GM19372 (cell line): ENCODE data around the gene RPS6KA1.

Source experiments
- ATAC-seq: cut with Tn5 transposase; IDR thresholded peaks from one replicate; pipeline ENCODE4 v1.9.1; 2021; ENCODE audit warnings: mild to moderate bottlenecking, low read depth, moderate library complexity; ENCODE audit not compliant: unreplicated experiment

The RPS6KA1 gene

GRCh38 chr1:26552720-26553119, 23.2 kb downstream of the RPS6KA1 start:
- no peak for ATAC-seq

GRCh38 chr1:26553942-26554682, 24.6 kb downstream of the RPS6KA1 start:
- no peak for ATAC-seq

- ATAC-seq, result no peak
These were observed 25.2 kb downstream of the RPS6KA1 start for GRCh38 chr1:26554781-26555180.

- no peak for ATAC-seq
These were observed 26.0 kb downstream of the RPS6KA1 start for GRCh38 chr1:26555550-26555981.

GRCh38 chr1:26556111-26556510, 26.6 kb downstream of the RPS6KA1 start:
- ATAC-seq, result no peak

- no peak for ATAC-seq
These were observed 27.4 kb downstream of the RPS6KA1 start for GRCh38 chr1:26557008-26557407.

GRCh38 chr1:26558685-26559048, 29.1 kb downstream of the RPS6KA1 start:
- no peak for ATAC-seq

GRCh38 chr1:26560403-26560780, 30.8 kb downstream of the RPS6KA1 start:
- ATAC-seq, result no peak

- ATAC-seq, result no peak
These were observed 40.7 kb downstream of the RPS6KA1 start for GRCh38 chr1:26570287-26570686.

- ATAC-seq, result no peak
These were observed 41.8 kb downstream of the RPS6KA1 start for GRCh38 chr1:26571381-26571780.

- ATAC-seq, result no peak
These were observed 44.5 kb downstream of the RPS6KA1 start for GRCh38 chr1:26574018-26574417.

- ATAC-seq, result no peak
These were observed 45.2 kb downstream of the RPS6KA1 start for GRCh38 chr1:26574719-26575251.

- ATAC-seq, result no peak
These were observed 45.8 kb downstream of the RPS6KA1 start for GRCh38 chr1:26575348-26575747.

GRCh38 chr1:26578167-26578566, 48.6 kb downstream of the RPS6KA1 start:
- no peak for ATAC-seq

- no peak for ATAC-seq
These were observed 50.1 kb downstream of the RPS6KA1 start for GRCh38 chr1:26579681-26580111.

- ATAC-seq, result no peak
These were observed 50.6 kb downstream of the RPS6KA1 start for GRCh38 chr1:26580116-26580515.

- ATAC-seq, result no peak
These were observed 51.7 kb downstream of the RPS6KA1 start for GRCh38 chr1:26581287-26581651.

- ATAC-seq, result no peak
These were observed 52.7 kb downstream of the RPS6KA1 start for GRCh38 chr1:26582053-26582835.

GRCh38 chr1:26582836-26583460, 53.4 kb downstream of the RPS6KA1 start:
- no peak for ATAC-seq

- no peak for ATAC-seq
These were observed 54.3 kb downstream of the RPS6KA1 start for GRCh38 chr1:26583646-26584485.
